Activated naive CD8-positive, alpha-beta T cell (primary cell): ENCODE results near the gene ENOX1.

Source experiments
- H3K27ac Mint-ChIP-seq: one replicate; pipeline ENCODE4 v1.8.0; 2021; ENCODE audit warnings: mixed read lengths
- H3K27me3 Mint-ChIP-seq: one replicate; pipeline ENCODE4 v1.8.0; 2021; ENCODE audit warnings: mixed read lengths
- H3K36me3 Mint-ChIP-seq: one replicate; pipeline ENCODE4 v1.8.0; 2021; ENCODE audit warnings: mixed read lengths
- H3K4me1 Mint-ChIP-seq: one replicate; pipeline ENCODE4 v1.8.0; 2021; ENCODE audit warnings: low read depth, mixed read lengths
- H3K4me3 Mint-ChIP-seq: one replicate; pipeline ENCODE4 v1.8.0; 2021; ENCODE audit warnings: mild to moderate bottlenecking, mixed read lengths
- H3K9me3 Mint-ChIP-seq: one replicate; pipeline ENCODE4 v1.8.0; 2021; ENCODE audit warnings: low read depth, mixed read lengths

The ENOX1 gene

GRCh38 chr13:43770871-43771270, 15.9 kb downstream of the ENOX1 start:
- Mint-ChIP-seq H3K27ac (no peak overlapping the region), H3K4me3 (no peak overlapping the region), H3K27me3 (peaks cover 1% of the 10 kb centered on the region), H3K9me3 (no peaks in the 10 kb centered on the region), H3K36me3 (no peaks in the 10 kb centered on the region), H3K4me1 (no peaks in the 10 kb centered on the region)

GRCh38 chr13:43769529-43769928, 17.2 kb downstream of the ENOX1 start:
- Mint-ChIP-seq H3K27me3 (peaks cover 1% of the 10 kb centered on the region), H3K36me3 (no peaks in the 10 kb centered on the region)

GRCh38 chr13:43767341-43767931, 19.3 kb downstream of the ENOX1 start:
- H3K4me3 Mint-ChIP-seq = no peak overlapping the region
- H3K4me1 Mint-ChIP-seq = no peaks in the 10 kb centered on the region

More at GRCh38 chr13:43769529-43769928, 17.2 kb downstream of the ENOX1 start:
- Mint-ChIP-seq H3K4me3 (no peak overlapping the region), H3K27ac (no peak overlapping the region), H3K4me1 (no peaks in the 10 kb centered on the region), H3K9me3 (no peaks in the 10 kb centered on the region)

GRCh38 chr13:43766725-43767124, 20.0 kb downstream of the ENOX1 start:
- Mint-ChIP-seq H3K4me3 (no peak overlapping the region), H3K4me1 (no peaks in the 10 kb centered on the region), H3K9me3 (no peaks in the 10 kb centered on the region), H3K36me3 (no peaks in the 10 kb centered on the region), H3K27me3 (peaks cover 1% of the 10 kb centered on the region), H3K27ac (no peak overlapping the region)

More at GRCh38 chr13:43767341-43767931, 19.3 kb downstream of the ENOX1 start:
- H3K27ac Mint-ChIP-seq = no peak overlapping the region
- H3K36me3 Mint-ChIP-seq = no peaks in the 10 kb centered on the region
- no peaks in the 10 kb centered on the region for H3K9me3 Mint-ChIP-seq
- peaks cover 1% of the 10 kb centered on the region for H3K27me3 Mint-ChIP-seq

- Mint-ChIP-seq H3K27me3 (no peaks in the 10 kb centered on the region), H3K36me3 (no peaks in the 10 kb centered on the region), H3K9me3 (no peaks in the 10 kb centered on the region), H3K4me1 (no peaks in the 10 kb centered on the region), H3K4me3 (no peak overlapping the region), H3K27ac (no peak overlapping the region)
Measured at GRCh38 chr13:43764349-43764748, 22.4 kb downstream of the ENOX1 start.

GRCh38 chr13:43763143-43763759, 23.5 kb downstream of the ENOX1 start:
- H3K36me3 Mint-ChIP-seq = no peaks in the 10 kb centered on the region
- H3K4me3 Mint-ChIP-seq = no peak overlapping the region
- H3K9me3 Mint-ChIP-seq = no peaks in the 10 kb centered on the region
- H3K27ac Mint-ChIP-seq = no peak overlapping the region
- H3K27me3 Mint-ChIP-seq = no peaks in the 10 kb centered on the region
- H3K4me1 Mint-ChIP-seq = no peaks in the 10 kb centered on the region

GRCh38 chr13:43761616-43762315, 25.0 kb downstream of the ENOX1 start:
- H3K27me3 Mint-ChIP-seq = no peaks in the 10 kb centered on the region
- H3K4me3 Mint-ChIP-seq = no peak overlapping the region
- no peak overlapping the region for H3K27ac Mint-ChIP-seq
- H3K4me1 Mint-ChIP-seq = no peaks in the 10 kb centered on the region
- H3K36me3 Mint-ChIP-seq = no peaks in the 10 kb centered on the region
- no peaks in the 10 kb centered on the region for H3K9me3 Mint-ChIP-seq

- Mint-ChIP-seq H3K4me3 (no peak overlapping the region), H3K27me3 (no peaks in the 10 kb centered on the region), H3K36me3 (no peaks in the 10 kb centered on the region), H3K4me1 (no peaks in the 10 kb centered on the region), H3K9me3 (no peaks in the 10 kb centered on the region), H3K27ac (no peak overlapping the region)
Measured at GRCh38 chr13:43760257-43760656, 26.5 kb downstream of the ENOX1 start.

GRCh38 chr13:43758834-43759233, 27.9 kb downstream of the ENOX1 start:
- Mint-ChIP-seq H3K36me3 (no peaks in the 10 kb centered on the region), H3K27me3 (no peaks in the 10 kb centered on the region), H3K4me3 (no peak overlapping the region), H3K4me1 (no peaks in the 10 kb centered on the region), H3K27ac (no peak overlapping the region), H3K9me3 (no peaks in the 10 kb centered on the region)

- Mint-ChIP-seq H3K27me3 (no peaks in the 10 kb centered on the region), H3K36me3 (no peaks in the 10 kb centered on the region), H3K27ac (no peak overlapping the region), H3K4me1 (no peaks in the 10 kb centered on the region), H3K4me3 (no peak overlapping the region), H3K9me3 (no peaks in the 10 kb centered on the region)
Measured at GRCh38 chr13:43757266-43757665, 29.5 kb downstream of the ENOX1 start.

- H3K27ac Mint-ChIP-seq = no peak overlapping the region
- H3K36me3 Mint-ChIP-seq = no peaks in the 10 kb centered on the region
- no peaks in the 10 kb centered on the region for H3K27me3 Mint-ChIP-seq
- no peaks in the 10 kb centered on the region for H3K9me3 Mint-ChIP-seq
- H3K4me3 Mint-ChIP-seq = no peak overlapping the region
- no peaks in the 10 kb centered on the region for H3K4me1 Mint-ChIP-seq
Measured at GRCh38 chr13:43755844-43756243, 30.9 kb downstream of the ENOX1 start.

GRCh38 chr13:43751624-43752023, 35.1 kb downstream of the ENOX1 start:
- Mint-ChIP-seq H3K9me3 (no peaks in the 10 kb centered on the region), H3K27me3 (peaks cover 2% of the 10 kb centered on the region), H3K4me1 (no peaks in the 10 kb centered on the region), H3K27ac (no peak overlapping the region), H3K4me3 (no peak overlapping the region), H3K36me3 (no peaks in the 10 kb centered on the region)

GRCh38 chr13:43749503-43749902, 37.3 kb downstream of the ENOX1 start:
- no peaks in the 10 kb centered on the region for H3K9me3 Mint-ChIP-seq
- peaks cover 6% of the 10 kb centered on the region for H3K27me3 Mint-ChIP-seq
- H3K4me1 Mint-ChIP-seq = no peaks in the 10 kb centered on the region
- no peak overlapping the region for H3K27ac Mint-ChIP-seq
- H3K36me3 Mint-ChIP-seq = no peaks in the 10 kb centered on the region
- H3K4me3 Mint-ChIP-seq = no peak overlapping the region

GRCh38 chr13:43744261-43745031, 42.3 kb downstream of the ENOX1 start:
- no peaks in the 10 kb centered on the region for H3K36me3 Mint-ChIP-seq
- peaks cover 14% of the 10 kb centered on the region for H3K27me3 Mint-ChIP-seq
- no peaks in the 10 kb centered on the region for H3K9me3 Mint-ChIP-seq
- no peaks in the 10 kb centered on the region for H3K4me1 Mint-ChIP-seq
- H3K27ac Mint-ChIP-seq = no peak overlapping the region
- no peak overlapping the region for H3K4me3 Mint-ChIP-seq

- Mint-ChIP-seq H3K27ac (no peak overlapping the region), H3K36me3 (no peaks in the 10 kb centered on the region), H3K9me3 (no peaks in the 10 kb centered on the region), H3K4me1 (no peaks in the 10 kb centered on the region), H3K4me3 (no peak overlapping the region), H3K27me3 (peaks cover 14% of the 10 kb centered on the region)
Measured at GRCh38 chr13:43742911-43743310, 43.9 kb downstream of the ENOX1 start.
